Measurements from ENCODE around the gene CREB5. TPM values are rescaled to one million over a fixed set of nuclear protein-coding genes. Genes with fewer than 3 reads are reported as not detected.

Gene CREB5
- polyA plus RNA-seq, 1 experiment, result 3.9 TPM

DNA sequence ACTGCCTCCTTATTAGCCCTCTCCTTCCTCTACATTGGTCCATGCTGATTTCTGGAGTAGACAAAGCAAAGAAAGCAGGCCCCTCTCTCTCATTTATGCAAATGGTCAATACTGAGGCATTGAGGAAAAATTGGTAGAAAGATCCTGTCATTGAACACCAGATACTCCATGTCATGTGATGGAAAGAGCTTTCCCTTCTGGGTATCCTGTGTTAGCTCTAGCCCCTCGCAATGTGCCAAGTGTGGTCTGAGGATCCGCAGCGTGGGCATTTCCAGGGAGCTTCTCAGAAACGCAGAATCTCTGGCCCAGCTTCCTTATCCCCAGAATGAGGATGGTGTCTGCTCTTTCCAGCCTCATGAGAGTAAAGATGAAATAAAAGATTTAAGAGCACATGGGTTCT, 159.1 kb downstream of the CREB5 start:
- DNase-seq (ENCODE audit: low read depth), result no peak
- ChIA-PET CTCF (interaction anchor here (0.6 kb wide), 1 partner anchor 16 kb away, joined by 3 read pairs; no protein-coding TSS in a partner anchor), POLR2A (interaction anchor here (0.8 kb wide), 1 partner anchor 199 kb away, joined by 3 read pairs; no protein-coding TSS in a partner anchor)
- Histone ChIP-seq H3K4me3 (ENCODE audit: low read depth, low read length) (no peak overlapping the region), H3K36me3 (ENCODE audit: control insufficient read depth, insufficient read depth, low read length) (no peaks in the 10 kb centered on the region), H3K27me3 (ENCODE audit: control insufficient read depth, insufficient read depth, low read length) (no peaks in the 10 kb centered on the region; the same call in 1 of the 2 replicates)
- TF ChIP-seq, protein P1, sequence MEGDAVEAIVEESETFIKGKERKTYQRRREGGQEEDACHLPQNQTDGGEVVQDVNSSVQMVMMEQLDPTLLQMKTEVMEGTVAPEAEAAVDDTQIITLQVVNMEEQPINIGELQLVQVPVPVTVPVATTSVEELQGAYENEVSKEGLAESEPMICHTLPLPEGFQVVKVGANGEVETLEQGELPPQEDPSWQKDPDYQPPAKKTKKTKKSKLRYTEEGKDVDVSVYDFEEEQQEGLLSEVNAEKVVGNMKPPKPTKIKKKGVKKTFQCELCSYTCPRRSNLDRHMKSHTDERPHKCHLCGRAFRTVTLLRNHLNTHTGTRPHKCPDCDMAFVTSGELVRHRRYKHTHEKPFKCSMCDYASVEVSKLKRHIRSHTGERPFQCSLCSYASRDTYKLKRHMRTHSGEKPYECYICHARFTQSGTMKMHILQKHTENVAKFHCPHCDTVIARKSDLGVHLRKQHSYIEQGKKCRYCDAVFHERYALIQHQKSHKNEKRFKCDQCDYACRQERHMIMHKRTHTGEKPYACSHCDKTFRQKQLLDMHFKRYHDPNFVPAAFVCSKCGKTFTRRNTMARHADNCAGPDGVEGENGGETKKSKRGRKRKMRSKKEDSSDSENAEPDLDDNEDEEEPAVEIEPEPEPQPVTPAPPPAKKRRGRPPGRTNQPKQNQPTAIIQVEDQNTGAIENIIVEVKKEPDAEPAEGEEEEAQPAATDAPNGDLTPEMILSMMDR (IDR thresholded peaks at IDR 0.05; ENCODE audit: insufficient read depth, low read depth, low read length), result no peak

- Histone ChIP-seq H3K36me3 (ENCODE audit: control insufficient read depth, insufficient read depth, low read length) (no peaks in the 10 kb centered on the region), H3K27me3 (ENCODE audit: control insufficient read depth, insufficient read depth, low read length) (no peaks in the 10 kb centered on the region; the same call in 1 of the 2 replicates), H3K4me3 (ENCODE audit: low read depth, low read length) (no peak overlapping the region)
- ChIA-PET CTCF (interaction anchor here (0.7 kb wide), 1 partner anchor 54 kb away, joined by 3 read pairs; no protein-coding TSS in a partner anchor), POLR2A (no interaction called here)
- DNase-seq (ENCODE audit: low read depth), result no peak
- TF ChIP-seq, protein P1 (IDR thresholded peaks at IDR 0.05; ENCODE audit: insufficient read depth, low read depth, low read length), result no peak
Measured at GRCh38 chr7:28572321-28573058, 160.2 kb downstream of the CREB5 start.

- no peak overlapping the region for H3K4me3 ChIP-seq (ENCODE audit: low read depth, low read length)
- CTCF ChIA-PET, result interaction anchor here (0.7 to 0.8 kb wide), 2 partner anchors 53 to 226 kb away, joined by 3 read pairs; no protein-coding TSS in a partner anchor
- no peak for DNase-seq (ENCODE audit: low read depth)
- TF ChIP-seq, protein P1 (IDR thresholded peaks at IDR 0.05; ENCODE audit: insufficient read depth, low read depth, low read length), result no peak
- POLR2A ChIA-PET, result no interaction called here
- no peaks in the 10 kb centered on the region; the same call in 1 of the 2 replicates for H3K27me3 ChIP-seq (ENCODE audit: control insufficient read depth, insufficient read depth, low read length)
- no peaks in the 10 kb centered on the region for H3K36me3 ChIP-seq (ENCODE audit: control insufficient read depth, insufficient read depth, low read length)
Measured at GRCh38 chr7:28573059-28573553, 160.8 kb downstream of the CREB5 start.

DNA sequence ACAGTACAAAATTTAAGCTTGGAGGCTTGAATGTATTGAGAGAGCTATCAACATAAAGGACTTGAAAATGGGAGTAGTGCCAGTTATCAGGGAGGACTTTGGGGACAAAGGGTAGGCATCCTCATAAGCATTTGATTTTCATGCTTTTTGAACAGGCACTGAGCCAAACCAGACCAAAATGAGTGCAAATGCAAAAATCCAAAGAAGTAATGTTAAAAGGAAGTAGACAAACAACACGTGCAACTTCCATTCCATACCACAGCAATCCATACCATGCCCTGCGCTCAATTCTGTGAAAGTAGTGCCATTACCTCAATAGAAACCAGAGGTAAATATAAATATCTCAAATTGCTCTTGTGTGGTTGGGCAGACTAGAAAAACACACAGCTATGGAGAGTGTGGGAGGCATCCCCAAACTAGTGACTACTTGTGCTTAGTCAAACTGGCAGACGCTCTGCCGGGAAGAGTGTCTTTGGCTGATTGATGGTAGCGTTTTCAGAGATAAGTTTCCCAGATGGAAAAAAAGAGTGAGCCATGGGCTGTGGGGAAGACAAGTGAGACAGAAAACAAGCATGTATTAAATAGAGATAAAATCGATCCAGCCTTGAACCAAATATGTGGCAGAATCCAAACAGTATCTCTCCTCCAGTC, 161.5 kb downstream of the CREB5 start:
- H3K36me3 ChIP-seq (ENCODE audit: control insufficient read depth, insufficient read depth, low read length), result no peaks in the 10 kb centered on the region
- no peak for DNase-seq (ENCODE audit: low read depth)
- no peaks in the 10 kb centered on the region; the same call in 1 of the 2 replicates for H3K27me3 ChIP-seq (ENCODE audit: control insufficient read depth, insufficient read depth, low read length)
- ChIA-PET CTCF (interaction anchor here (0.8 kb wide), 1 partner anchor 225 kb away, joined by 3 read pairs; no protein-coding TSS in a partner anchor), POLR2A (no interaction called here)
- TF ChIP-seq, protein P1 (IDR thresholded peaks at IDR 0.05; ENCODE audit: insufficient read depth, low read depth, low read length), result no peak
- no peak overlapping the region for H3K4me3 ChIP-seq (ENCODE audit: low read depth, low read length)

DNA sequence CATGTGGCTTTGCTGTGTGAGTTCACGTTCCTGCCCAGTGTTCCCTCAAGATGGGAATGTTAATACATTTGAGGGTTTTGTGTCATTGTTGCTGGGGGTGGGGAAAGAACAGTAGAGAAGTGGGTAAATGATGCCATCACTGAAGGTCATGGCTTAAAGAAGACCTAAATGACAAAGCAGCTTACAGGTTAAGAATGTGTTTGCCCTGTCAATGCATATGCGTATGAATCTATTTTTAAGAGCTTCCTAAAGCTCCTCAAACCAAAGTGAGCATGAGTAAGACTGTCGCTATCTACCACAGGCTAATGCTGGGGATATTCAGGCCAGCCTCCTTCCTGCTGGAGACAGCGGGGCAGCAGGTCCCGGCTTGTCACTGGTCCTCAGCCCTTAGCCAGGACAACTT, 162.9 kb downstream of the CREB5 start:
- no peaks in the 10 kb centered on the region; the same call in 1 of the 2 replicates for H3K27me3 ChIP-seq (ENCODE audit: control insufficient read depth, insufficient read depth, low read length)
- TF ChIP-seq, protein P1 (IDR thresholded peaks at IDR 0.05; ENCODE audit: insufficient read depth, low read depth, low read length), result no peak
- ChIA-PET CTCF (interaction anchor here (1.2 kb wide), 1 partner anchor 11 kb away, joined by 3 read pairs; no protein-coding TSS in a partner anchor), POLR2A (interaction anchor here (0.7 kb wide), 1 partner anchor 286 kb away, joined by 3 read pairs; no protein-coding TSS in a partner anchor)
- DNase-seq (ENCODE audit: low read depth), result no peak
- no peaks in the 10 kb centered on the region for H3K36me3 ChIP-seq (ENCODE audit: control insufficient read depth, insufficient read depth, low read length)
- H3K4me3 ChIP-seq (ENCODE audit: low read depth, low read length), result no peak overlapping the region

All from BJ (cell line).